NOMO-1 (cell line): ENCODE measurements around the gene GALNT2.
A peak's percentile ranks its signal among the peaks of the same experiment; 100 is the strongest.

Source experiments
- DNase-seq, 2 experiments: peaks; one replicate each; lab custom pipeline; 2025; ENCODE audit not compliant: unreplicated experiment in 2 of 2; lab: John Stamatoyannopoulos, UW

Gene GALNT2

GRCh38 chr1:230308039-230308438 lies 241.0 kb downstream of the GALNT2 start:
- no peak for DNase-seq

- no peak for DNase-seq
Observed at GRCh38 chr1:230308821-230309220, 241.8 kb downstream of the GALNT2 start.

GRCh38 chr1:230309646-230310177 lies 242.7 kb downstream of the GALNT2 start:
- DNase-seq = no peak

GRCh38 chr1:230310381-230311163 lies 243.5 kb downstream of the GALNT2 start:
- peak; percentile 55 to 56 for DNase-seq

- DNase-seq = no peak
Observed at GRCh38 chr1:230312676-230313075, 245.6 kb downstream of the GALNT2 start.

GRCh38 chr1:230313453-230314141 lies 246.6 kb downstream of the GALNT2 start:
- no peak for DNase-seq

- DNase-seq = no peak
Observed at GRCh38 chr1:230314142-230314470, 247.1 kb downstream of the GALNT2 start.

GRCh38 chr1:230315099-230315498 lies 248.1 kb downstream of the GALNT2 start:
- no peak for DNase-seq

- no peak for DNase-seq
Observed at GRCh38 chr1:230316864-230317745, 250.1 kb downstream of the GALNT2 start.

- no peak for DNase-seq
Observed at GRCh38 chr1:230317823-230318819, 251.1 kb downstream of the GALNT2 start.

- no peak for DNase-seq
Observed at GRCh38 chr1:230319014-230319747, 252.1 kb downstream of the GALNT2 start.

- no peak for DNase-seq
Observed at GRCh38 chr1:230320804-230321203, 253.8 kb downstream of the GALNT2 start.

- DNase-seq = no peak
Observed at GRCh38 chr1:230321341-230321740, 254.3 kb downstream of the GALNT2 start.

- no peak for DNase-seq
Observed at GRCh38 chr1:230321741-230322420, 254.8 kb downstream of the GALNT2 start.

GRCh38 chr1:230322421-230322756 lies 255.4 kb downstream of the GALNT2 start:
- DNase-seq = no peak

- DNase-seq = no peak
Observed at GRCh38 chr1:230322967-230323547, 256.0 kb downstream of the GALNT2 start.

- DNase-seq = no peak
Observed at GRCh38 chr1:230323686-230324085, 256.6 kb downstream of the GALNT2 start.
